Right atrium auricular region (tissue), 2 donors: ENCODE data around the gene JCAD. TPM values are rescaled to one million over a fixed set of nuclear protein-coding genes. Genes with fewer than 3 reads are reported as not detected.
A peak's percentile ranks its signal among the peaks of the same experiment; 100 is the strongest.

ENCODE experiments used
- DNase-seq: peaks from one replicate; pipeline ENCODE4 v3.0.0-alpha.2; 2019; ENCODE audit warnings: low spot score
- H3K27ac ChIP-seq, 2 donors: fragments of 200-600 bp; sonication (generic); 1 replicate in 1 of 2; 2 replicates in 1 of 2; pipeline ENCODE4 v1.5.1; 2016 to 2019
- H3K27me3 ChIP-seq, 2 donors: fragments of 200-600 bp; sonication (generic); one replicate each; pipeline versions ENCODE4 v1.5.1 to v1.6.0; 2017 to 2019
- H3K36me3 ChIP-seq: fragments of 200-600 bp; sonication (generic); one replicate; pipeline ENCODE4 v1.5.1; 2016
- H3K4me1 ChIP-seq, 2 donors: fragments of 200-600 bp; sonication (generic); one replicate each; pipeline versions ENCODE4 v1.5.1 to v1.6.0; 2017 to 2019
- H3K4me3 ChIP-seq, 2 donors: fragments of 200-600 bp; sonication (generic); 1 replicate in 1 of 2; 2 replicates in 1 of 2; pipeline ENCODE4 v1.5.1; 2017 to 2019; ENCODE audit warnings: mild to moderate bottlenecking in 1 of 2, moderate library complexity in 1 of 2
- H3K9me3 ChIP-seq, 2 donors: fragments of 200-600 bp; sonication (generic); one replicate each; pipeline ENCODE4 v1.5.1; 2019
- total RNA-seq, 2 donors: library from RNA; depleted of rRNA; stranded (reverse); fragments of >200 nt; gene quantifications; one replicate each; pipeline ENCODE4 v1.1.0, GENCODE V29; 2016
- TF ChIP-seq, protein P1 (sequence below), 2 donors: fragments of 200-600 bp; sonication (generic); IDR thresholded peaks; one replicate each; pipeline ENCODE4 v1.5.1; 2019; ENCODE audit warnings: antibody characterized with exemption in 2 of 2

Gene JCAD
- total RNA-seq, 2 donors from 2014 or later = 34.1 to 39.8 TPM

DNA sequence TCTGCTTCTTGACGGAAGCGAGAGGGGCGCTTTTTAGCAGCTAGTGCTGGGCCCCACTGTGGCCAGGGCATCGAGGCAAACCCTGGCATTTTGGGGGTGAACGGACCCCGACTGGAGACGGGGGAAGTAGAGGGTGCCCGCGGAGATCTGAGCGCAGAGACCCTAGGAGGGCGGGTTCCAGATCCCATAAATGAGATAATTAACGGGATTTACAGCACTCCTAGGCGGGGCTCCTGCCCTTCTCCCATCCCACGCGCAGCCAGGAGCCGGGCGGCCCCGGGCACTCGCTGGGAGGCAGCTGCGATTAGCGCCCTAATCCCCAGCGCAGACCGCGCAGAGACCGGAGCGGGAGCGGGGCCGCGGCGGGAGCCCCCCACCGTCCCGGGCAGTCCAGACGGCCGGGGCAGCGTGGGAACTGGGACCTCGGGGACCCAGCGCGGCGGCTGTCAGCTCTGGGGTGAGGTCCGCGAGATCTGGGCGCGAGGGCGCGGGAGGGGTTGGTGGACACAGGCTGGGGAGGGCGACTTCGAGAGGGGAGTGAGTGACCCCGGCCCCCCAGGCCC lies 735 bp downstream of the JCAD start:
- DNase-seq = no peak
- Histone ChIP-seq H3K9me3 (no peaks in the 10 kb centered on the region), H3K27me3 (no peaks in the 10 kb centered on the region), H3K4me3 (peak overlapping the region; percentile 84 to 95), H3K4me1 (peaks cover 0 to 62% of the 10 kb centered on the region in 2 donors), H3K36me3 (no peaks in the 10 kb centered on the region), H3K27ac (peak overlapping the region; percentile 94 to 95)
- TF ChIP-seq, protein P1, sequence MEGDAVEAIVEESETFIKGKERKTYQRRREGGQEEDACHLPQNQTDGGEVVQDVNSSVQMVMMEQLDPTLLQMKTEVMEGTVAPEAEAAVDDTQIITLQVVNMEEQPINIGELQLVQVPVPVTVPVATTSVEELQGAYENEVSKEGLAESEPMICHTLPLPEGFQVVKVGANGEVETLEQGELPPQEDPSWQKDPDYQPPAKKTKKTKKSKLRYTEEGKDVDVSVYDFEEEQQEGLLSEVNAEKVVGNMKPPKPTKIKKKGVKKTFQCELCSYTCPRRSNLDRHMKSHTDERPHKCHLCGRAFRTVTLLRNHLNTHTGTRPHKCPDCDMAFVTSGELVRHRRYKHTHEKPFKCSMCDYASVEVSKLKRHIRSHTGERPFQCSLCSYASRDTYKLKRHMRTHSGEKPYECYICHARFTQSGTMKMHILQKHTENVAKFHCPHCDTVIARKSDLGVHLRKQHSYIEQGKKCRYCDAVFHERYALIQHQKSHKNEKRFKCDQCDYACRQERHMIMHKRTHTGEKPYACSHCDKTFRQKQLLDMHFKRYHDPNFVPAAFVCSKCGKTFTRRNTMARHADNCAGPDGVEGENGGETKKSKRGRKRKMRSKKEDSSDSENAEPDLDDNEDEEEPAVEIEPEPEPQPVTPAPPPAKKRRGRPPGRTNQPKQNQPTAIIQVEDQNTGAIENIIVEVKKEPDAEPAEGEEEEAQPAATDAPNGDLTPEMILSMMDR (IDR thresholded peaks at IDR 0.05) = no peak

DNA sequence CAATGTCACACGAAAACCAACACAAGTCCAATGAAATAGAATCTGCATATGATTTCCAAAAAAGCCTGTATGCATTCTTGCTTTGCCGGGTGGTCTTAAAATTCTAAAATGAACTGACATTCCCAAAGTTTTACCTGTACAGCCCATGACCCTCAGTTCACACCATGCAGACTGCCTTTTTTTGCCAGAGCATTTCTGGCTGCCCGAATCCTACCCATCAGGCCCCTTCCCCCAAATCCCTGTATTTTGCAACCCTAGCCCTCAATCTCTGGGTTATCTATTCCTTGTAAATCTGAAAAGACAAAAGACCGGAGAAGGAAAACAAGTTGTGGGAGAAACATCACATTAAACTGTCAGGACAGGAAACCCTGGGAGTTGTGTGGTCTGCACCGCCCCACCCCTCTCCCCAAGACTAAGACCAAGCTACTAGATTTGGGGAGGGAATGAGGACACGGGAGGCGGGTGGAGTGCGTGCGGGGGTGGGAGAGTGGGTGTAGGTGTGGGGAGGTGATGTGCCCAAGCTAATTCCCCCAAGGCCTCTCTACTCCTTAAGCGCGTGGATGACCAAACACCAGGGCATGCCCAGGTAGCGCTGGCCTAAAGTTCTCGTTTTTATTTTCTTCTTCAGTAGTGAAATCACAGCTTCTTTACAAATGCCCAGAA lies 1.4 kb downstream of the JCAD start:
- peak overlapping the region; percentile 94 to 95 for H3K27ac ChIP-seq
- H3K27me3 ChIP-seq = no peaks in the 10 kb centered on the region
- TF ChIP-seq, protein P1 (IDR thresholded peaks at IDR 0.05) = no peak
- peaks cover 0 to 64% of the 10 kb centered on the region in 2 donors for H3K4me1 ChIP-seq
- H3K4me3 ChIP-seq = peak overlapping the region; percentile 84 to 95
- no peaks in the 10 kb centered on the region for H3K9me3 ChIP-seq
- no peaks in the 10 kb centered on the region for H3K36me3 ChIP-seq
- DNase-seq = no peak

DNA sequence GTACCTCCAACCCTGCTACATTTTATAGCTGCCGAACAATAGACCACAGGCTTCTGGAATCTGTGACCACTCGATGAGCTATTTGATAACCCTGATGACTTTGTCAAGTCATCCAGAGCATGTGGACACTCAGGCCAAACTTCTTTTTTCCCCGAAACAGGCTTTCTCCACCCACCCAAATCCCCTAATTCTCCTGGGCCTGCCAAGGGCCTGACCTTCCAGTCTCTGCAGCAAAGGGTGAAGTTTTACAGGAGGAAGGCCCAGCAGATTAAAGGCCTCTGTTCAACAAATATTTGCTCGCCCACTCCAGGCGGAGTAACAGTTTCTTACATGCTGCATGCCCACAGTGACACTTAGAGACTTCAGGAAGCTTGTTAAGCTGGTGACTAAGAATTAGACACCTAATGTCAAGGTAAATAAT lies 2.0 kb downstream of the JCAD start:
- DNase-seq = no peak
- Histone ChIP-seq H3K4me1 (peaks cover 0 to 64% of the 10 kb centered on the region in 2 donors), H3K36me3 (no peaks in the 10 kb centered on the region), H3K27me3 (no peaks in the 10 kb centered on the region), H3K4me3 (peak overlapping the region; percentile 84 to 95), H3K9me3 (no peaks in the 10 kb centered on the region), H3K27ac (peak overlapping the region; percentile 94 to 95)
- TF ChIP-seq, protein P1 (IDR thresholded peaks at IDR 0.05) = no peak

DNA sequence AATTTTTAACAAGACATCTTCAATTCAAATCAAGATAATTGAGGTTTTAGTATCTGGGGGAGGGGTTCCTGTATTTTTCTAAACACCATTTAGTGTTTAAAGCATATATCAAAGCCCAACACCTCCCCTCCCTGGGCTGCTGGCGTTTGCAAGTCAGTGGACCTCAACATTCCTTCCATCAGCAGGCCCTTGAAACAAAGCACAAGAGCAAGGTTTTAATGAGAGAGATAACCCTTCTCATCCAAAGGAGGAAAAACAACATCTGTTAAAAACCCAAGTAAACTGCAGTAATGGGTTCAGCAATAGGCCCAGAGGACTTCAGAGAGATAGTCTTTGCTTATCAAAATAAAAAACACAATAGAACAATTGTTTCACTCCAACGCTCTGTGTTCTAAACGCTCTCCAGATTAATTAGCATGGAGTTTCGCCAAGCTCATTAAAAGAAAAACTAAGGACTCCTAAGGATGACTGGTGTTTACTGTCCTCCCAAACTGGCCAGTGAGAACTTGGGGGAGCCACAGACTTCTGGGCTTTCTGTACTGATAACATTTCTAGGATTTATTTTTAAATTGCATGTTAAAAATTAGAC lies 2.5 kb downstream of the JCAD start:
- H3K4me3 ChIP-seq = peak overlapping the region in 1 of 2 donors; percentile 95
- H3K27ac ChIP-seq = peak overlapping the region; percentile 94 to 95
- peaks cover 0 to 64% of the 10 kb centered on the region in 2 donors for H3K4me1 ChIP-seq
- H3K36me3 ChIP-seq = no peaks in the 10 kb centered on the region
- H3K27me3 ChIP-seq = no peaks in the 10 kb centered on the region
- TF ChIP-seq, protein P1 (IDR thresholded peaks at IDR 0.05) = no peak
- DNase-seq = no peak
- no peaks in the 10 kb centered on the region for H3K9me3 ChIP-seq

DNA sequence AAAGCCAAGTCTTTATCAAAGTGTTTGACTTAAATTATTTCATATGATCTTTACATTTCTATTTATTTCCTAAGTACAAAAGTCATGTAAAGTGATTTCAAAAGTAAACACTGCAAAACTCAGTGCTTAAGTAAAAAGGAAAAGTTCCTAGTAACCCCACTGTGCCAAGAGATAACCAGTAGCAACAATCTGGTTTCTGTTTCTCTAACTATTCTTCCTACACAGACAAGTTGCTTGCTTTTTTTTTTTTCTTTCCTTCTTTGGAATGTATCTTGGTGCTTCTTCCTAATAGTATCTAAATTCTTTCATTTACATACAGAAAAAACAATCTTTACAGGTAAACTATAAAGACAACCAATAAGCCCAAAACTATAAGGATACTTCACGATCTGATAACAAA lies 3.1 kb downstream of the JCAD start:
- TF ChIP-seq, protein P1 (IDR thresholded peaks at IDR 0.05) = no peak
- Histone ChIP-seq H3K4me1 (peaks cover 0 to 63% of the 10 kb centered on the region in 2 donors), H3K36me3 (no peaks in the 10 kb centered on the region), H3K9me3 (no peaks in the 10 kb centered on the region), H3K4me3 (peak overlapping the region in 1 of 2 donors; percentile 95), H3K27me3 (no peaks in the 10 kb centered on the region), H3K27ac (peak overlapping the region; percentile 94 to 95)
- no peak for DNase-seq
